SK-N-SH (cell line): ENCODE results near the gene S1PR2.

Experiments used
- CHD2 ChIP-seq: fragments of 150-350 bp; IDR thresholded peaks from 2 replicates; pipeline ENCODE4 v1.6.1; 2018; ENCODE audit warnings: low read length; ENCODE audit not compliant: partially characterized antibody
- EP300 ChIP-seq, 2 experiments: IDR thresholded peaks; 2 replicates each; pipeline versions ENCODE4 v1.4.0 to v1.6.1; 2012; ENCODE audit warnings: borderline replicate concordance in 1 of 2, low read depth in 1 of 2, low read length in 1 of 2
- MXI1 ChIP-seq: IDR thresholded peaks from 2 replicates; pipeline ENCODE4 v1.6.1; 2012; ENCODE audit warnings: mild to moderate bottlenecking, low read depth, low read length, improper control_type of control experiment
- RFX5 ChIP-seq: IDR thresholded peaks from 2 replicates; pipeline ENCODE4 v1.6.1; 2012; ENCODE audit warnings: mild to moderate bottlenecking, improper control_type of control experiment, low read length
- YY1 ChIP-seq: IDR thresholded peaks from 2 replicates; pipeline ENCODE4 v1.4.0; 2012; ENCODE audit warnings: low read depth, mild to moderate bottlenecking
- TF ChIP-seq, protein P1 (sequence below): fragments of 150-350 bp; IDR thresholded peaks from 2 replicates; pipeline ENCODE4 v1.6.1; 2017; ENCODE audit warnings: antibody characterized with exemption, low read length, low read depth, borderline replicate concordance
- TF ChIP-seq, protein P2 (sequence below): fragments of 200-600 bp; sonication (generic); IDR thresholded peaks from 2 replicates; pipeline ENCODE4 v1.6.1; 2017; ENCODE audit warnings: antibody characterized with exemption, mild to moderate bottlenecking, moderate library complexity

DNA sequence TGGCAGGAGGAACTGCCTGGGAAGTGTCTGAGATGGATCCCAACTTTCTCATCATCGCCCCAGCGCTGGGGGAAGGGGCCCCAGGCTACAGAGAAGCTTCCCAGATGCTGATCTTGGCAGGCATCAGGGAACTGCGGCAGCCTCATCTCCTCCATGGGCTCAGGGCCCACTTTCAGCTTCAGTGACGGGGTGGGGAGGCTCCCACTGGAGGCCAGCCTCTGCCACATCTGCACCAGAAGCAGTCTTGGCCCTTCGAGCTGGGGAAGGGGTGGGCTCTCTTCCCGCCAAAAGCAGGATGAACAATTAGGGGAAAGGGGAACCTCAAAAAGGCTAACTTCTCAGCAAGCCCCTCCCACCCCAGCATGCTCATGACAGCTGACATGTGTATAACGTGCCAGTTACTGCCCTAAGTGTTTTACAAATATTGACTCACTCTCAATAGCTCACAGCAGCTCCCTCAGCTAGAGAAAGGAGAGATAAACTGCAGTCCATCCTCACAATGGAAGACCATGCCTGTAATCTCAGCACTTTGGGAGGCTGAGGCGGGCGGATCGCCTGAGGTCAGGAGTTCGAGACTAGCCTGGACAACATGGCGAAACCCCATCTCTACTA is 7.1 kb upstream of the S1PR2 start:
- TF ChIP-seq RFX5 = no peak
- TF ChIP-seq EP300 (IDR thresholded peaks at IDR 0.05; ENCODE audit: borderline replicate concordance in 1 of 2, low read depth in 1 of 2, low read length in 1 of 2) = no peak
- TF ChIP-seq, protein P1, sequence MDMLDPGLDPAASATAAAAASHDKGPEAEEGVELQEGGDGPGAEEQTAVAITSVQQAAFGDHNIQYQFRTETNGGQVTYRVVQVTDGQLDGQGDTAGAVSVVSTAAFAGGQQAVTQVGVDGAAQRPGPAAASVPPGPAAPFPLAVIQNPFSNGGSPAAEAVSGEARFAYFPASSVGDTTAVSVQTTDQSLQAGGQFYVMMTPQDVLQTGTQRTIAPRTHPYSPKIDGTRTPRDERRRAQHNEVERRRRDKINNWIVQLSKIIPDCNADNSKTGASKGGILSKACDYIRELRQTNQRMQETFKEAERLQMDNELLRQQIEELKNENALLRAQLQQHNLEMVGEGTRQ = no peak
- TF ChIP-seq YY1 = no peak
- no peak for TF ChIP-seq CHD2
- TF ChIP-seq, protein P2, sequence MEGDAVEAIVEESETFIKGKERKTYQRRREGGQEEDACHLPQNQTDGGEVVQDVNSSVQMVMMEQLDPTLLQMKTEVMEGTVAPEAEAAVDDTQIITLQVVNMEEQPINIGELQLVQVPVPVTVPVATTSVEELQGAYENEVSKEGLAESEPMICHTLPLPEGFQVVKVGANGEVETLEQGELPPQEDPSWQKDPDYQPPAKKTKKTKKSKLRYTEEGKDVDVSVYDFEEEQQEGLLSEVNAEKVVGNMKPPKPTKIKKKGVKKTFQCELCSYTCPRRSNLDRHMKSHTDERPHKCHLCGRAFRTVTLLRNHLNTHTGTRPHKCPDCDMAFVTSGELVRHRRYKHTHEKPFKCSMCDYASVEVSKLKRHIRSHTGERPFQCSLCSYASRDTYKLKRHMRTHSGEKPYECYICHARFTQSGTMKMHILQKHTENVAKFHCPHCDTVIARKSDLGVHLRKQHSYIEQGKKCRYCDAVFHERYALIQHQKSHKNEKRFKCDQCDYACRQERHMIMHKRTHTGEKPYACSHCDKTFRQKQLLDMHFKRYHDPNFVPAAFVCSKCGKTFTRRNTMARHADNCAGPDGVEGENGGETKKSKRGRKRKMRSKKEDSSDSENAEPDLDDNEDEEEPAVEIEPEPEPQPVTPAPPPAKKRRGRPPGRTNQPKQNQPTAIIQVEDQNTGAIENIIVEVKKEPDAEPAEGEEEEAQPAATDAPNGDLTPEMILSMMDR = no peak
- TF ChIP-seq MXI1 = no peak
